NCI-H2171 treated with DMSO at 0.1 percent for 48 hours (cell line): ENCODE measurements around the gene QKI.

Source experiments
- DNase-seq: peaks from one replicate; lab custom pipeline; 2025; lab: John Stamatoyannopoulos, UW

The QKI gene

GRCh38 chr6:163620101-163620500, 205.6 kb downstream of the QKI start:
- DNase-seq = no peak

- DNase-seq = no peak
These were observed 206.3 kb downstream of the QKI start for GRCh38 chr6:163620670-163621330.

GRCh38 chr6:163625265-163625664, 210.7 kb downstream of the QKI start:
- no peak for DNase-seq

DNA sequence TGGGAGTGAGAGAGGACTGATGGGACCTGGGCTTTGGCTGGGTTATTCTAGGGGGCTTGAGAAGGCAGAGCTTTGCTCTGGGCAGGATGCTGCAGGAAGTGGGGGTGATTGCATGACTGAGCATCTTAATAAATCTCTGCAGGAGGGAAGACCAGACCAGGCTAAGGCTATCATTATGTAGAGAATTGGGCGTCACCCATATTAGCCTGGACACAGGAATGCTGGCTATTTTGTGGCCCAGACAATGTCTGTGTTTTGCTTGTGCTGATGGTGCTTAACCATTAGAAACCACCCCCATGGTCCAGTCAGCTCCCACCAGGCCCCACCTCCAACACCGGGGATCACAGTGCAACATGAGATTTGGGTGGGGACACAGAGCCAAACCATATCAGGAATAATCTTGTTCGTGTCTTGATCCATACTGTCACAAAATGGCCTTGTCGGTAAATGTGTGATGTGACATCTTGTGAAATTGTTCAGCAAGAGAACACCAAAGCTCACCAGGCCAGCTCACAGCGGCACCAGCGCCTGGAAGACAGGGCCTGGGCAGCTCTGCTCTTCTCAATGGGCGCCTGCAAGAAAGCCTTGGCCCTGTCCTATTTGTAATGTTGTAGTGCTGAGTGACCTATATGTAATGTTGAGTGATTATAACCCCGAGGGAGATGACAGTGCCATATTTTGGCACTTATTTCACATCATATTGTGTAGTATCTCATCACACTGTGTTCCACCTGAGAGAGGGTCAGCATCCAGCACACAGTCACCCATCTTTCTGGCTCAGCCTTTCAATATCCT, 211.8 kb downstream of the QKI start:
- no peak for DNase-seq

DNA sequence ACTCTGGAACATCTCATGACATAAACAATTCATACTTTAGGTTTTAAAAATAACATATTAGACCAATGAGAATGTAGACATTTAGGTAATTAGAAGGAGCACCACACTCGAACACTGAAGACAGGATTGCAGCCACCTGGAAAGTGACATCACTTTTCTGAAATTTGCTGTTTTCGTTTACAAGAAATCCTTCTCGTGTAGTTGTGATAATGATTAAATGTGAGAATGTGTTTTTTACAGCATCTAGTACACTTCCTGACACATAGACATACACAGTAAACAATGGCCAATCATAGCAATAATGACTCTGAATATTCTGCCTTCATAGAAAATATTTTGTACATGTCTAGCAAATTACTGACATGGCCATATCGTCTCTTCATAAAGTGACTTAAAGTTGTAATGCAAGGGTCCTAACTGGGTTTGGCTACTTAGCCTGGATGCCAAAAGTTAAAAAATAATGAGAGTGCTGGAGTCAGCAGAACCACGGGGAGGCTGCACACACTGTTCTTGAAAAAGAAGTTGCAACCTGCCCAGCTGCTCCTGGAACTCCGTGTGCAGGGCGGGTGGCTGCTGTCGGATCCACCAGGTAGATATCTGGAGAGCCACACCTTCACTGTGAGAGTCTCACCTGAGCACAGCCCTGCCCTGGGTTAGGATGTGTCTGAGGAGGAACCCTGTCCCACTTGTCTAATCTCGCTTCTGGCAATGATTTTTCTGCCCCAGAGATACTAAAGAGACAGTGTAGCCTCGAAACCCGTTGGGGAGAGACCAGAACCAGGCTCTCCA, 212.9 kb downstream of the QKI start:
- DNase-seq = no peak
